NCI-H82 treated with DMSO at 0.1 percent for 48 hours (cell line): ENCODE results near the gene COL5A1.

Experiments used
- DNase-seq: peaks from one replicate; lab custom pipeline; 2025; ENCODE audit not compliant: unreplicated experiment; lab: John Stamatoyannopoulos, UW

COL5A1 gene

GRCh38 chr9:134606951-134607731 lies 34.5 kb upstream of the COL5A1 start:
- DNase-seq, result no peak

GRCh38 chr9:134607971-134608370 lies 33.6 kb upstream of the COL5A1 start:
- no peak for DNase-seq

GRCh38 chr9:134611046-134611445 lies 30.6 kb upstream of the COL5A1 start:
- no peak for DNase-seq

- no peak for DNase-seq
Measured at GRCh38 chr9:134612309-134612708, 29.3 kb upstream of the COL5A1 start.

- no peak for DNase-seq
Measured at GRCh38 chr9:134612715-134613114, 28.9 kb upstream of the COL5A1 start.

GRCh38 chr9:134614256-134614655 lies 27.3 kb upstream of the COL5A1 start:
- DNase-seq, result no peak

GRCh38 chr9:134616341-134616740 lies 25.3 kb upstream of the COL5A1 start:
- DNase-seq, result no peak

- no peak for DNase-seq
Measured at GRCh38 chr9:134617246-134617645, 24.4 kb upstream of the COL5A1 start.

- no peak for DNase-seq
Measured at GRCh38 chr9:134617836-134618162, 23.8 kb upstream of the COL5A1 start.

GRCh38 chr9:134618163-134618832 lies 23.3 kb upstream of the COL5A1 start:
- DNase-seq, result no peak

GRCh38 chr9:134618833-134619447 lies 22.7 kb upstream of the COL5A1 start:
- no peak for DNase-seq

GRCh38 chr9:134619448-134619982 lies 22.1 kb upstream of the COL5A1 start:
- DNase-seq, result no peak

- no peak for DNase-seq
Measured at GRCh38 chr9:134619983-134620661, 21.5 kb upstream of the COL5A1 start.

- no peak for DNase-seq
Measured at GRCh38 chr9:134620751-134621557, 20.6 kb upstream of the COL5A1 start.

GRCh38 chr9:134621558-134622110 lies 20.0 kb upstream of the COL5A1 start:
- no peak for DNase-seq

GRCh38 chr9:134622896-134623257 lies 18.7 kb upstream of the COL5A1 start:
- DNase-seq, result no peak

- no peak for DNase-seq
Measured at GRCh38 chr9:134623258-134624066, 18.1 kb upstream of the COL5A1 start.

- DNase-seq, result no peak
Measured at GRCh38 chr9:134624137-134624591, 17.4 kb upstream of the COL5A1 start.

GRCh38 chr9:134624621-134625181 lies 16.9 kb upstream of the COL5A1 start:
- DNase-seq, result no peak
